ENCODE data around the gene PPP1R3D. TPM values are rescaled to one million over a fixed set of nuclear protein-coding genes. Genes with fewer than 3 reads are reported as not detected.
"Not testable (repeated sequence)": the region's sequence is repeated elsewhere in the genome, so short reads cannot be mapped to it uniquely, and the experiment has no call there.

Gene PPP1R3D
- total RNA-seq, 1 experiment from 2014 or later = 4.9 TPM

DNA sequence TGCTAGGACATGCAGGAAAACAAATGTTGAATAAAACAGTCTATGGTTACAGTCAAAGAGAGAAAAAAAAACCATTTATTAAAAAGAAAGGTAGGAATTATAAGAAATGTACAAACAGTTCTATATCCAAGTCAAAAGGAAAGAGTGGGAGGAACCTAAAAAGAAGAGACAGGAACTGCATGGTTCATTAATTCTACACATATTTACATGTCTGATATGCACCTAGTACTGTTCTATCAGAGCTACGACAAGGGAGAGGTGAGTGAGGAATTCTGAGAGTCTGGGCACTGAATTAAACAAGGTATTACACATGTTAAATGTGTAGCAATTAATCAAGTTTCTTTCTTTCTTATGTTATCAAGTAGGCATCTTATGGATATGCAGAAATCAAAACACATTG is 48.5 kb downstream of the PPP1R3D start:
- ChIA-PET POLR2A (ENCODE audit: low non-redundant PET) (no interaction called here), CTCF (no interaction called here)
- H3K27me3 ChIP-seq (replicated peaks; ENCODE audit: insufficient read depth, low read depth, low read length, poor library complexity) = no peaks in the 10 kb centered on the region
- no peak for DNase-seq (ENCODE audit: low spot score)
- intact Hi-C loops (cut with micrococcal nuclease; ENCODE audit: unreplicated experiment) = no loop called here
- no peaks in the 10 kb centered on the region for H3K36me3 ChIP-seq (ENCODE audit: insufficient read depth, low read length, poor library complexity, severe bottlenecking)
- H3K27ac ChIP-seq (ENCODE audit: low read depth, low read length, poor library complexity, severe bottlenecking) = no peak overlapping the region
- no TSS peak for BruUV-seq (replicated peaks)
- no peaks in the 10 kb centered on the region for H3K9me3 ChIP-seq (ENCODE audit: low read depth, low read length, poor library complexity, severe bottlenecking)
- H3K4me1 ChIP-seq (ENCODE audit: insufficient read depth, low read length, poor library complexity, severe bottlenecking) = no peaks in the 10 kb centered on the region
- no peak for TF ChIP-seq EZH2 (IDR thresholded peaks at IDR 0.05; ENCODE audit: borderline replicate concordance, low read depth, low read length, poor library complexity, severe bottlenecking)
- TF ChIP-seq, protein P1, sequence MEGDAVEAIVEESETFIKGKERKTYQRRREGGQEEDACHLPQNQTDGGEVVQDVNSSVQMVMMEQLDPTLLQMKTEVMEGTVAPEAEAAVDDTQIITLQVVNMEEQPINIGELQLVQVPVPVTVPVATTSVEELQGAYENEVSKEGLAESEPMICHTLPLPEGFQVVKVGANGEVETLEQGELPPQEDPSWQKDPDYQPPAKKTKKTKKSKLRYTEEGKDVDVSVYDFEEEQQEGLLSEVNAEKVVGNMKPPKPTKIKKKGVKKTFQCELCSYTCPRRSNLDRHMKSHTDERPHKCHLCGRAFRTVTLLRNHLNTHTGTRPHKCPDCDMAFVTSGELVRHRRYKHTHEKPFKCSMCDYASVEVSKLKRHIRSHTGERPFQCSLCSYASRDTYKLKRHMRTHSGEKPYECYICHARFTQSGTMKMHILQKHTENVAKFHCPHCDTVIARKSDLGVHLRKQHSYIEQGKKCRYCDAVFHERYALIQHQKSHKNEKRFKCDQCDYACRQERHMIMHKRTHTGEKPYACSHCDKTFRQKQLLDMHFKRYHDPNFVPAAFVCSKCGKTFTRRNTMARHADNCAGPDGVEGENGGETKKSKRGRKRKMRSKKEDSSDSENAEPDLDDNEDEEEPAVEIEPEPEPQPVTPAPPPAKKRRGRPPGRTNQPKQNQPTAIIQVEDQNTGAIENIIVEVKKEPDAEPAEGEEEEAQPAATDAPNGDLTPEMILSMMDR (conservative IDR thresholded peaks at IDR 0.05; ENCODE audit: low read depth, low read length) = no peak
- H3K4me3 ChIP-seq (ENCODE audit: low read depth, low read length, poor library complexity, severe bottlenecking) = no peak overlapping the region

DNA sequence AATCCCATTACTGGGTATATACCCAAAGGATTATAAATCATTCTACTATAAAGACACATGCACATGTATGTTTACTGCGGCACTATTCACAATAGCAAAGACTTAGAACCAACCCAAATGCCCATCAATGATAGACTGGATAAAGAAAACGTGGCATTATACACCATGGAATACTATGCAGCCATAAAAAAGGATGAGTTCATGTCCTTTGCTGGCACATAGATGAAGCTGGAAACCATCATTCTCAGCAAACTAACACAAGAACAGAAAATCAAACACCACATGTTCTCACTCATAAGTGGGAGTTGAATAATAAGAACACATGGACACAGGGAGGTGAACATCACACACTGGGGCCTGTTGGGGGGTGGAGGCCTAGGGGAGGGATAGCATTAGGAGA is 50.1 kb downstream of the PPP1R3D start:
- H3K27ac ChIP-seq (ENCODE audit: low read depth, low read length, poor library complexity, severe bottlenecking); CTCF ChIA-PET; DNase-seq (ENCODE audit: low spot score); H3K4me1 ChIP-seq (ENCODE audit: insufficient read depth, low read length, poor library complexity, severe bottlenecking); POLR2A ChIA-PET (ENCODE audit: low non-redundant PET); H3K27me3 ChIP-seq (replicated peaks; ENCODE audit: insufficient read depth, low read depth, low read length, poor library complexity); intact Hi-C loops (cut with micrococcal nuclease; ENCODE audit: unreplicated experiment); H3K36me3 ChIP-seq (ENCODE audit: insufficient read depth, low read length, poor library complexity, severe bottlenecking); BruUV-seq (replicated peaks); H3K9me3 ChIP-seq (ENCODE audit: low read depth, low read length, poor library complexity, severe bottlenecking); H3K4me3 ChIP-seq (ENCODE audit: low read depth, low read length, poor library complexity, severe bottlenecking): not testable (repeated sequence)

GRCh38 chr20:59888050-59888449 is 52.1 kb downstream of the PPP1R3D start:
- no peaks in the 10 kb centered on the region for H3K4me1 ChIP-seq (ENCODE audit: insufficient read depth, low read length, poor library complexity, severe bottlenecking)
- TF ChIP-seq, protein P1 (conservative IDR thresholded peaks at IDR 0.05; ENCODE audit: low read depth, low read length) = no peak
- TF ChIP-seq EZH2 (IDR thresholded peaks at IDR 0.05; ENCODE audit: borderline replicate concordance, low read depth, low read length, poor library complexity, severe bottlenecking) = no peak
- no TSS peak for BruUV-seq (replicated peaks)

More at GRCh38 chr20:59888050-59888449, 52.1 kb downstream of the PPP1R3D start:
- no peak for DNase-seq (ENCODE audit: low spot score)
- CTCF ChIA-PET = no interaction called here
- Histone ChIP-seq H3K4me3 (ENCODE audit: low read depth, low read length, poor library complexity, severe bottlenecking) (no peak overlapping the region), H3K9me3 (ENCODE audit: low read depth, low read length, poor library complexity, severe bottlenecking) (no peaks in the 10 kb centered on the region), H3K27ac (ENCODE audit: low read depth, low read length, poor library complexity, severe bottlenecking) (no peak overlapping the region), H3K27me3 (replicated peaks; ENCODE audit: insufficient read depth, low read depth, low read length, poor library complexity) (no peaks in the 10 kb centered on the region), H3K36me3 (ENCODE audit: insufficient read depth, low read length, poor library complexity, severe bottlenecking) (no peaks in the 10 kb centered on the region)
- intact Hi-C loops (cut with micrococcal nuclease; ENCODE audit: unreplicated experiment) = no loop called here
- POLR2A ChIA-PET (ENCODE audit: low non-redundant PET) = no interaction called here

Other genes with a start within 250 kb of the PPP1R3D start
- 0.37 and 0.88 TPM in 2 replicates for gene SYCP2, start 6.7 kb downstream of the PPP1R3D start, total RNA-seq (2021)
- gene FAM217B, start 84 bp upstream of the PPP1R3D start, total RNA-seq (2021) = 26.6 and 27.9 TPM in 2 replicates
- 0.58 and 0.66 TPM in 2 replicates for gene CDH26, start 18.1 kb upstream of the PPP1R3D start, total RNA-seq (2021)

Data from A673 (cell line).